K562 (cell line): ENCODE measurements around the gene USF2.

Experiments used
- CTCF ChIP-seq, 3 experiments: IDR thresholded peaks in 2 of 3; conservative IDR thresholded peaks in 1 of 3; 2 replicates each; pipeline ENCODE4 v1.5.1; 2011 to 2012; ENCODE audit warnings: low read length in 3 of 3, mild to moderate bottlenecking in 3 of 3, control low read depth in 2 of 3, improper control_type of control experiment in 1 of 3, inconsistent platforms in 1 of 3, low read depth in 1 of 3, mixed read lengths in 1 of 3, moderate library complexity in 1 of 3; ENCODE audit not compliant: insufficient read depth in 2 of 3
- FOXK1 ChIP-seq: sonication (generic); formaldehyde crosslinking; IDR thresholded peaks from 2 replicates; pipeline ENCODE4 v1.8.0; 2022; ENCODE audit warnings: missing genetic modification reagents, mild to moderate bottlenecking, borderline replicate concordance
- KLF6 ChIP-seq: fragments of 250-450 bp; sonication (Bioruptor Pico); IDR thresholded peaks from 2 replicates; pipeline ENCODE4 v1.4.0; 2020; ENCODE audit warnings: mild to moderate bottlenecking, moderate library complexity, borderline replicate concordance
- NRF1 ChIP-seq, 2 experiments: fragments of 450-650 bp; IDR thresholded peaks in 1 of 2; conservative IDR thresholded peaks in 1 of 2; 2 replicates each; pipeline ENCODE4 v1.6.1; 2014; ENCODE audit warnings: mild to moderate bottlenecking in 2 of 2
- POLR2A ChIP-seq: fragments of 450-650 bp; conservative IDR thresholded peaks from 2 replicates; pipeline ENCODE4 v1.6.1; 2016
- POLR2AphosphoS2 ChIP-seq: IDR thresholded peaks from 2 replicates; pipeline ENCODE4 v1.6.1; 2012; ENCODE audit warnings: low read length, improper control_type of control experiment
- REST ChIP-seq, 2 experiments: fragments of 450-650 bp; formaldehyde crosslinking in 1 of 2; IDR thresholded peaks; 2 replicates each; pipeline versions ENCODE4 v1.4.0 to v1.6.1; 2014 to 2020; ENCODE audit warnings: mild to moderate bottlenecking in 2 of 2, borderline replicate concordance in 1 of 2, low read depth in 1 of 2

GRCh38 chr19:35297515-35297848 is 28.7 kb downstream of the USF2 start:
- no peak for TF ChIP-seq POLR2A
- TF ChIP-seq NRF1 (conservative IDR thresholded peaks at IDR 0.05 in 1 of 2, IDR thresholded peaks at IDR 0.05 in 1 of 2): no peak
- no peak for TF ChIP-seq POLR2AphosphoS2
- TF ChIP-seq CTCF (IDR thresholded peaks at IDR 0.05 in 2 of 3, conservative IDR thresholded peaks at IDR 0.05 in 1 of 3; ENCODE audit: insufficient read depth in 2 of 3, low read depth in 1 of 3, low read length in 3 of 3): no peak
- no peak for TF ChIP-seq REST (IDR thresholded peaks at IDR 0.05; ENCODE audit: borderline replicate concordance)
- TF ChIP-seq REST (CRISPR knock-in tag; IDR thresholded peaks at IDR 0.05; ENCODE audit: low read depth): no peak
- TF ChIP-seq FOXK1: no peak
- TF ChIP-seq KLF6 (CRISPR knock-in tag): no peak
